A549 treated with ZK216348 at 1 μM for 4 hours (cell line): ENCODE results near the gene OXSR1. TPM values are rescaled to one million over a fixed set of nuclear protein-coding genes. Genes with fewer than 3 reads are reported as not detected.

Experiments used
- total RNA-seq: library from RNA; stranded (reverse); fragments of 200-300 nt; extraction: Qiagen RNA extraction; gene quantifications from 5 replicates; pipeline ENCODE4 v1.2.3, GENCODE V29; 2022; ENCODE audit warnings: low read depth

Gene OXSR1
- total RNA-seq = 23.2 to 41.1 TPM (median 34.8 TPM) in 5 replicates

GRCh38 chr3:38164952-38165721 lies at the start of gene OXSR1:
OXSR1 (plus strand) TSS chr3:38165537; CDS start chr3:38165877, 340 bp downstream.

GRCh38 chr3:38136777-38137614 lies 28.3 kb upstream of the OXSR1 start, which contains the start of gene ACAA1:
ACAA1 (minus strand) TSS chr3:38137127; CDS start chr3:38137035, 92 bp downstream.

GRCh38 chr3:38138349-38139190 lies 26.8 kb upstream of the OXSR1 start, which contains the start of gene MYD88:
MYD88 (plus strand) TSS chr3:38138661; CDS start chr3:38138701, 40 bp downstream.

GRCh38 chr3:38265604-38266307 lies 100.4 kb downstream of the OXSR1 start, which contains the start of gene SLC22A13:
SLC22A13 (plus strand) TSS chr3:38265812; CDS start chr3:38265861, 49 bp downstream.

GRCh38 chr3:38281895-38282686 lies 116.8 kb downstream of the OXSR1 start, which contains the start of gene SLC22A14:
SLC22A14 (plus strand) TSS chr3:38282294; CDS start chr3:38306027, 23,733 bp downstream.

Other genes starting within 250 kb of the OXSR1 start
- gene VILL, start 174.8 kb upstream of the OXSR1 start, total RNA-seq = 0.21 TPM in 1 of 5 replicates, not detected in the others
- gene PLCD1, start 135.9 kb upstream of the OXSR1 start, total RNA-seq = 3.1 to 5.1 TPM (median 3.3 TPM) in 5 replicates
- gene DLEC1, start 126.3 kb upstream of the OXSR1 start, total RNA-seq = 0.05 to 0.09 TPM in 2 of 5 replicates, not detected in the others
- 34.4 to 56.6 TPM (median 47.0 TPM) in 5 replicates for gene ACAA1, start 28.4 kb upstream of the OXSR1 start, total RNA-seq
- 21.3 to 27.1 TPM (median 25.9 TPM) in 5 replicates for gene MYD88, start 26.9 kb upstream of the OXSR1 start, total RNA-seq
- 0.13 TPM in 1 of 5 replicates, not detected in the others for gene SLC22A13, start 100.3 kb downstream of the OXSR1 start, total RNA-seq
- gene SLC22A14, start 116.8 kb downstream of the OXSR1 start, total RNA-seq = 0.09 TPM in 2 of 5 replicates, not detected in the others
- 3.0 to 4.4 TPM (median 3.6 TPM) in 5 replicates for gene XYLB, start 181.2 kb downstream of the OXSR1 start, total RNA-seq